IMR-90 (cell line): Measurements from ENCODE around the gene SCN1B. TPM values are rescaled to one million over a fixed set of nuclear protein-coding genes. Genes with fewer than 3 reads are reported as not detected.

Experiments
- ATAC-seq: fragments of 200-7000 bp; cut with Tn5 transposase; 2 replicates; pipeline ENCODE4 v1.9.1; 2020; ENCODE audit warnings: low read depth, mild to moderate bottlenecking, moderate library complexity
- BruUV-seq: library from RNA; stranded (reverse); fragments of 400-500 nt; replicated peaks from 2 replicates; lab custom pipeline; 2021; lab: Mats Ljungman, UMichigan
- CTCF ChIA-PET: fragments of 300-600 bp; formaldehyde crosslinking; extraction: SDS; loops from one replicate; lab custom pipeline; 2021; ENCODE audit warnings: antibody characterized with exemption; lab: Yijun Ruan, JAX
- POLR2A ChIA-PET: fragments of 300-600 bp; sonication (Branson Sonifier 250); formaldehyde crosslinking; loops from one replicate; lab custom pipeline; 2022; ENCODE audit warnings: antibody characterized with exemption; ENCODE audit not compliant: unreplicated experiment; lab: Charles Lee
- DNase-seq: peaks from one replicate; pipeline ENCODE4 v3.0.0; 2013
- H2AFZ ChIP-seq: replicated peaks from 2 replicates; pipeline ENCODE3; 2013; ENCODE audit warnings: low read length, mild to moderate bottlenecking; ENCODE audit not compliant: poor library complexity
- H2AK5ac ChIP-seq: 2 replicates; pipeline ENCODE4 v1.6.1; 2013; ENCODE audit warnings: low read depth, low read length, inconsistent platforms
- H2AK9ac ChIP-seq: replicated peaks from 2 replicates; pipeline ENCODE3; 2013; ENCODE audit warnings: mild to moderate bottlenecking, low read depth, low read length, moderate library complexity; ENCODE audit not compliant: poor library complexity
- H2BK120ac ChIP-seq: 2 replicates; pipeline ENCODE4 v1.6.1; 2013; ENCODE audit warnings: low read depth, low read length, inconsistent platforms
- H2BK15ac ChIP-seq: 3 replicates; pipeline ENCODE4 v1.6.1; 2013; ENCODE audit warnings: low read depth, low read length, inconsistent platforms
- H2BK20ac ChIP-seq: 2 replicates; pipeline ENCODE4 v1.6.1; 2013; ENCODE audit warnings: low read depth, mild to moderate bottlenecking, inconsistent platforms, low read length, moderate library complexity
- H2BK5ac ChIP-seq: 2 replicates; pipeline ENCODE4 v1.6.1; 2013; ENCODE audit warnings: mild to moderate bottlenecking, low read depth, low read length, inconsistent platforms; ENCODE audit not compliant: poor library complexity, severe bottlenecking
- H3K14ac ChIP-seq: replicated peaks from 2 replicates; pipeline ENCODE4 v1.6.1; 2013; ENCODE audit warnings: low read depth, low read length, inconsistent platforms
- H3K18ac ChIP-seq: 2 replicates; pipeline ENCODE4 v1.6.1; 2013; ENCODE audit warnings: low read depth, low read length, control low read depth
- H3K23ac ChIP-seq: 2 replicates; pipeline ENCODE4 v1.6.1; 2013; ENCODE audit warnings: low read depth, low read length, inconsistent platforms
- H3K27ac ChIP-seq: 2 replicates; pipeline ENCODE4 v1.5.1; 2013; ENCODE audit warnings: mild to moderate bottlenecking, control low read depth, low read length; ENCODE audit not compliant: insufficient read depth
- H3K27me3 ChIP-seq: 2 replicates; pipeline ENCODE4 v1.6.1; 2013; ENCODE audit warnings: low read length; ENCODE audit not compliant: control insufficient read depth, insufficient read depth
- H3K36me3 ChIP-seq: 2 replicates; pipeline ENCODE4 v1.6.1; 2013; ENCODE audit warnings: low read length, mixed read lengths; ENCODE audit not compliant: control insufficient read depth, insufficient read depth
- H3K4ac ChIP-seq: 2 replicates; pipeline ENCODE4 v1.6.1; 2013; ENCODE audit warnings: low read depth, low read length, inconsistent platforms
- H3K4me1 ChIP-seq: 2 replicates; pipeline ENCODE4 v1.6.1; 2013; ENCODE audit warnings: low read length, mixed read lengths; ENCODE audit not compliant: control insufficient read depth, insufficient read depth
- H3K4me2 ChIP-seq: 2 replicates; pipeline ENCODE4 v1.6.1; 2013; ENCODE audit warnings: low read depth, mild to moderate bottlenecking, control low read depth, low read length, moderate library complexity
- H3K4me3 ChIP-seq: 2 replicates; pipeline ENCODE4 v1.5.1; 2013; ENCODE audit warnings: low read depth, mild to moderate bottlenecking, control low read depth, low read length, moderate library complexity; ENCODE audit not compliant: insufficient read depth
- H3K56ac ChIP-seq: 2 replicates; pipeline ENCODE4 v1.6.1; 2013; ENCODE audit warnings: low read length, inconsistent platforms; ENCODE audit not compliant: insufficient read depth; ENCODE audit errors: extremely low read depth
- H3K79me1 ChIP-seq, 2 experiments: 2 replicates each; pipeline ENCODE4 v1.6.1; 2013; ENCODE audit warnings: low read length in 2 of 2, inconsistent platforms in 1 of 2, low read depth in 1 of 2
- H3K9ac ChIP-seq: 2 replicates; pipeline ENCODE4 v1.6.1; 2013; ENCODE audit warnings: low read depth, low read length, control low read depth
- H3K9me1 ChIP-seq: 2 replicates; pipeline ENCODE4 v1.6.1; 2013; ENCODE audit warnings: low read length, inconsistent platforms; ENCODE audit not compliant: insufficient read depth
- H3K9me3 ChIP-seq: 2 replicates; pipeline ENCODE4 v1.6.1; 2013; ENCODE audit warnings: low read length; ENCODE audit not compliant: control insufficient read depth, insufficient read depth
- H4K20me1 ChIP-seq: 2 replicates; pipeline ENCODE4 v1.6.1; 2013; ENCODE audit warnings: low read length, inconsistent platforms; ENCODE audit not compliant: insufficient read depth
- H4K5ac ChIP-seq: 2 replicates; pipeline ENCODE4 v1.6.1; 2013; ENCODE audit warnings: mild to moderate bottlenecking, low read depth, low read length, control low read depth
- H4K8ac ChIP-seq, 2 experiments: 2 replicates each; pipeline ENCODE4 v1.6.1; 2013; ENCODE audit warnings: low read depth in 2 of 2, low read length in 2 of 2, control low read depth in 1 of 2, inconsistent platforms in 1 of 2
- H4K91ac ChIP-seq: 2 replicates; pipeline ENCODE4 v1.6.1; 2013; ENCODE audit warnings: low read depth, low read length, inconsistent platforms; ENCODE audit not compliant: insufficient read depth
- BHLHE40 ChIP-seq: fragments of 150-350 bp; IDR thresholded peaks from 2 replicates; pipeline ENCODE4 v1.6.1; 2016; ENCODE audit warnings: mild to moderate bottlenecking, low read depth, low read length
- CEBPB ChIP-seq: IDR thresholded peaks from 2 replicates; pipeline ENCODE4 v1.6.1; 2012; ENCODE audit warnings: low read depth, low read length, improper control_type of control experiment
- CHD1 ChIP-seq: IDR thresholded peaks from 2 replicates; pipeline ENCODE4 v1.6.1; 2012; ENCODE audit warnings: low read depth, low read length, improper control_type of control experiment
- ELK1 ChIP-seq: fragments of 150-350 bp; IDR thresholded peaks from 2 replicates; pipeline ENCODE4 v1.6.1; 2016; ENCODE audit warnings: low read depth, mild to moderate bottlenecking, low read length, moderate library complexity, borderline replicate concordance
- FOS ChIP-seq: fragments of 150-350 bp; IDR thresholded peaks from 2 replicates; pipeline ENCODE4 v1.6.1; 2016; ENCODE audit warnings: low read depth, low read length
- MAFK ChIP-seq: IDR thresholded peaks from 2 replicates; pipeline ENCODE4 v1.6.1; 2012; ENCODE audit warnings: low read depth, low read length, improper control_type of control experiment
- MAZ ChIP-seq: IDR thresholded peaks from 2 replicates; pipeline ENCODE4 v1.6.1; 2012; ENCODE audit warnings: low read depth, mild to moderate bottlenecking, low read length, improper control_type of control experiment, moderate library complexity, borderline replicate concordance
- MXI1 ChIP-seq: IDR thresholded peaks from 2 replicates; pipeline ENCODE4 v1.6.1; 2012; ENCODE audit warnings: low read depth, mild to moderate bottlenecking, low read length, moderate library complexity, borderline replicate concordance
- NFE2L2 ChIP-seq: fragments of 150-350 bp; IDR thresholded peaks from 2 replicates; pipeline ENCODE4 v1.6.1; 2016; ENCODE audit warnings: low read depth, mild to moderate bottlenecking, low read length
- POLR2A ChIP-seq: IDR thresholded peaks from 2 replicates; pipeline ENCODE4 v1.6.1; 2012; ENCODE audit warnings: mild to moderate bottlenecking, low read depth, low read length
- RAD21 ChIP-seq: IDR thresholded peaks from 2 replicates; pipeline ENCODE4 v1.6.1; 2012; ENCODE audit warnings: low read length, improper control_type of control experiment
- RCOR1 ChIP-seq: IDR thresholded peaks from 2 replicates; pipeline ENCODE4 v1.6.1; 2012; ENCODE audit warnings: mild to moderate bottlenecking, low read length, improper control_type of control experiment; ENCODE audit not compliant: insufficient replicate concordance
- RFX5 ChIP-seq: IDR thresholded peaks from 2 replicates; pipeline ENCODE4 v1.8.0; 2012; ENCODE audit warnings: low read depth, mild to moderate bottlenecking, low read length, moderate library complexity
- SMC3 ChIP-seq: fragments of 150-350 bp; IDR thresholded peaks from 2 replicates; pipeline ENCODE4 v1.6.1; 2016; ENCODE audit warnings: low read depth, mild to moderate bottlenecking, antibody characterized with exemption, low read length, moderate library complexity
- USF2 ChIP-seq: fragments of 150-350 bp; IDR thresholded peaks from 2 replicates; pipeline ENCODE4 v1.6.1; 2017; ENCODE audit warnings: mild to moderate bottlenecking, antibody characterized with exemption, low read length, low read depth
- WGBS, 2 experiments: methylation state at CpG; one replicate each; pipeline versions ENCODE4 v1.1.5 to v1.1.7; 2013; ENCODE audit warnings: missing lambda C conversion rate in 2 of 2; ENCODE audit not compliant: insufficient read length in 1 of 2; ENCODE audit errors: extremely low coverage in 2 of 2; 5-methylcytosine and 5-hydroxymethylcytosine counted together
- dilution Hi-C: fragments of 300-500 bp; cut with HindIII; formaldehyde crosslinking; loops from one replicate; pipeline ENCODE4 v1.14.3; 2018; ENCODE audit warnings: low sequenced_read_pairs; ENCODE audit not compliant: unreplicated experiment
- in situ Hi-C: fragments of 300-500 bp; cut with MboI; formaldehyde crosslinking; loops from 3 replicates; pipeline ENCODE4 v1.14.3; 2019; ENCODE audit warnings: low sequenced_read_pairs, inconsistent platforms, mixed read lengths
- intact Hi-C: fragments of 100-400 bp; cut with micrococcal nuclease; formaldehyde crosslinking; loops from 2 replicates; pipeline ENCODE4 v1.10.0; 2022
- polyA plus RNA-seq, 3 experiments: library from polyadenylated mRNA; depleted of rRNA; stranded (reverse); fragments of >200 nt; gene quantifications; 2 replicates each; pipeline ENCODE4 v1.2.3, GENCODE V29; 2012; ENCODE audit warnings: low replicate concordance in 1 of 3
- total RNA-seq: library from RNA; depleted of rRNA; stranded (reverse); fragments of >200 nt; gene quantifications from 2 replicates; pipeline ENCODE4 v1.2.3, GENCODE V29; 2012
- TF ChIP-seq, protein P1 (sequence below): conservative IDR thresholded peaks from 2 replicates; pipeline ENCODE4 v1.5.1; 2012; ENCODE audit warnings: mild to moderate bottlenecking, low read depth, low read length, improper control_type of control experiment

Gene SCN1B
- total and polyA plus RNA-seq, 2 of the 4 experiments (the other 2 are of a cell fraction) = 2.0 to 9.6 TPM

DNA sequence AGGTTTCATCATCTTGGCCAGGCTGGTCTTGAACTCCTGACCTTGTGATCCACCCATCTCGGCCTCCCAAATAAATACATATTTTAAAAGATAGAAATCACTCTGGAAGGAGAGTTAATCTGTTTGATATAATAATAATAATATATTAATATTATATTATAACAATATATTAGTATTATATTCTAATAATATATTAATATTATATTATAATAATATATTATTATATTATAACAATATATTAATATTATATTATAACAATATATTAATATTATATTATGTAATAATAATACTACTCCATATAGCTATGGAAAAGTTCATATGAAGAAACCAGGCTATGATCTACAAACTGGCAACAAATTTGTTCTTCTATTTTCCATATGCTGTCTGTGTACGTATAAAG is 28.1 kb downstream of the SCN1B start:
- H2BK5ac ChIP-seq = no peak overlapping the region
- H4K5ac ChIP-seq = no peak overlapping the region
- H2BK15ac ChIP-seq = no peak overlapping the region
- TF ChIP-seq RFX5 (no peak), FOS (no peak), SMC3 (no peak), CHD1 (no peak), BHLHE40 (no peak), POLR2A (no peak), USF2 (no peak), ELK1 (no peak), MAZ (no peak), NFE2L2 (no peak), RCOR1 (no peak), MXI1 (no peak), CEBPB (no peak), RAD21 (no peak), MAFK (no peak)
- TF ChIP-seq, protein P1, sequence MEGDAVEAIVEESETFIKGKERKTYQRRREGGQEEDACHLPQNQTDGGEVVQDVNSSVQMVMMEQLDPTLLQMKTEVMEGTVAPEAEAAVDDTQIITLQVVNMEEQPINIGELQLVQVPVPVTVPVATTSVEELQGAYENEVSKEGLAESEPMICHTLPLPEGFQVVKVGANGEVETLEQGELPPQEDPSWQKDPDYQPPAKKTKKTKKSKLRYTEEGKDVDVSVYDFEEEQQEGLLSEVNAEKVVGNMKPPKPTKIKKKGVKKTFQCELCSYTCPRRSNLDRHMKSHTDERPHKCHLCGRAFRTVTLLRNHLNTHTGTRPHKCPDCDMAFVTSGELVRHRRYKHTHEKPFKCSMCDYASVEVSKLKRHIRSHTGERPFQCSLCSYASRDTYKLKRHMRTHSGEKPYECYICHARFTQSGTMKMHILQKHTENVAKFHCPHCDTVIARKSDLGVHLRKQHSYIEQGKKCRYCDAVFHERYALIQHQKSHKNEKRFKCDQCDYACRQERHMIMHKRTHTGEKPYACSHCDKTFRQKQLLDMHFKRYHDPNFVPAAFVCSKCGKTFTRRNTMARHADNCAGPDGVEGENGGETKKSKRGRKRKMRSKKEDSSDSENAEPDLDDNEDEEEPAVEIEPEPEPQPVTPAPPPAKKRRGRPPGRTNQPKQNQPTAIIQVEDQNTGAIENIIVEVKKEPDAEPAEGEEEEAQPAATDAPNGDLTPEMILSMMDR = no peak
- no peak overlapping the region for H3K56ac ChIP-seq
- H2AK5ac ChIP-seq = no peak overlapping the region
- in situ Hi-C loops = no loop called here
- no peaks in the 10 kb centered on the region for H4K20me1 ChIP-seq
- no peak for ATAC-seq
- no peak overlapping the region for H3K23ac ChIP-seq
- no peaks in the 10 kb centered on the region for H3K9me1 ChIP-seq
- no peak for DNase-seq
- no peaks in the 10 kb centered on the region for H3K9me3 ChIP-seq
- intact Hi-C loops = no loop called here
- H3K79me1 ChIP-seq = no peaks in the 10 kb centered on the region
- no peak overlapping the region for H3K27ac ChIP-seq
- no TSS peak for BruUV-seq
- H2BK20ac ChIP-seq = no peak overlapping the region
- no peak overlapping the region for H3K9ac ChIP-seq
- dilution Hi-C loops = no loop called here
- no peak overlapping the region for H4K91ac ChIP-seq
- ChIA-PET CTCF (interaction anchor here (1.8 kb wide), 1 partner anchor 14 kb away, joined by 6 read pairs; no protein-coding TSS in a partner anchor), POLR2A (no interaction called here)
- H2BK120ac ChIP-seq = no peak overlapping the region
- no peaks in the 10 kb centered on the region for H3K4me1 ChIP-seq
- H4K8ac ChIP-seq = no peak overlapping the region
- no CpG with 5 or more reads among the region's 2 CpGs for WGBS, 2 experiments
- H3K36me3 ChIP-seq = no peaks in the 10 kb centered on the region
- peaks cover 21% of the 10 kb centered on the region for H3K27me3 ChIP-seq
- no peak overlapping the region for H3K4ac ChIP-seq
- no peak overlapping the region for H3K4me2 ChIP-seq
- no peak overlapping the region for H2AFZ ChIP-seq
- H3K14ac ChIP-seq = no peak overlapping the region
- no peak overlapping the region for H3K4me3 ChIP-seq
- H3K18ac ChIP-seq = no peak overlapping the region
- H2AK9ac ChIP-seq = no peak overlapping the region
